Upper lobe of left lung (tissue), 6 donors: ENCODE data around the gene MACROD1. TPM values are rescaled to one million over a fixed set of nuclear protein-coding genes. Genes with fewer than 3 reads are reported as not detected.

ENCODE experiments used
- ATAC-seq, 2 donors: fragments of 200-7000 bp; cut with Tn5 transposase; one replicate each; pipeline ENCODE4 v1.9.1; 2022; ENCODE audit warnings: mild to moderate bottlenecking in 2 of 2, moderate library complexity in 2 of 2; ENCODE audit not compliant: low FRiP score in 2 of 2
- DNase-seq, 2 donors: peaks; one replicate each; pipeline ENCODE4 v3.0.0-alpha.2; 2019 to 2020
- H3K27ac ChIP-seq, 4 donors: fragments of 200-600 bp; sonication (generic); one replicate each; pipeline ENCODE4 v1.5.1; 2016 to 2019
- H3K27me3 ChIP-seq, 4 donors: fragments of 200-600 bp; sonication (generic); one replicate each; pipeline ENCODE4 v1.5.1; 2017 to 2019
- H3K36me3 ChIP-seq, 4 donors: fragments of 200-600 bp; sonication (generic); one replicate each; pipeline ENCODE4 v1.5.1; 2016 to 2019
- H3K4me1 ChIP-seq, 4 donors: fragments of 200-600 bp; sonication (generic); one replicate each; pipeline ENCODE4 v1.5.1; 2018 to 2019
- H3K4me3 ChIP-seq, 4 donors: fragments of 200-600 bp; sonication (generic); one replicate each; pipeline ENCODE4 v1.5.1; 2017 to 2019; ENCODE audit warnings: mild to moderate bottlenecking in 2 of 4, moderate library complexity in 1 of 4
- H3K9me3 ChIP-seq, 4 donors: fragments of 200-600 bp; sonication (generic); one replicate each; pipeline ENCODE4 v1.5.1; 2018 to 2019
- EP300 ChIP-seq, 4 donors: sonication (generic); formaldehyde crosslinking; IDR thresholded peaks; one replicate each; pipeline ENCODE4 v1.5.1; 2017; ENCODE audit warnings: antibody characterized with exemption in 4 of 4, control low read depth in 2 of 4
- POLR2A ChIP-seq, 4 donors: fragments of 450-650 bp; IDR thresholded peaks; one replicate each; pipeline ENCODE4 v1.5.1; 2016 to 2017; ENCODE audit warnings: antibody characterized with exemption in 4 of 4, mild to moderate bottlenecking in 2 of 4
- POLR2AphosphoS5 ChIP-seq, 2 donors: sonication (generic); formaldehyde crosslinking; IDR thresholded peaks; one replicate each; pipeline ENCODE4 v1.5.1; 2017; ENCODE audit warnings: antibody characterized with exemption in 2 of 2
- WGBS, 2 donors: methylation state at CpG; one replicate each; pipeline ENCODE4 v1.1.5; 2017 to 2018; 5-methylcytosine and 5-hydroxymethylcytosine counted together
- total RNA-seq, 6 donors: library from RNA; depleted of rRNA in 4 of 6; stranded (reverse); fragments of >200 nt in 4 of 6; gene quantifications; one replicate each; pipeline versions ENCODE4 v1.1.0 to v1.2.1, GENCODE V29; 2016 to 2021
- TF ChIP-seq, protein P1 (sequence below), 6 experiments: fragments of 450-650 bp in 4 of 6; fragments of 200-600 bp in 2 of 6; sonication (generic) in 2 of 6; IDR thresholded peaks; one replicate each; pipeline ENCODE4 v1.5.1; 2016 to 2019; ENCODE audit warnings: antibody characterized with exemption in 6 of 6
- donor health status: DM: no; HTN: no; CAD: no; lungs with moderate emphysema.
- donor health status: DM: no; HTN: yes; CAD: no; lungs with severe emphysema.

The MACROD1 gene
- total RNA-seq, 6 donors from 2014 or later = 16.7 to 59.7 (median 33.5) TPM

GRCh38 chr11:64173616-64174355 is 7.9 kb upstream of the MACROD1 start:
- Histone ChIP-seq H3K27ac (no peak overlapping the region), H3K27me3 (no peaks in the 10 kb centered on the region), H3K9me3 (peaks cover 0 to 4% (median 1%) of the 10 kb centered on the region in 4 donors), H3K4me3 (no peak overlapping the region), H3K4me1 (no peaks in the 10 kb centered on the region), H3K36me3 (no peaks in the 10 kb centered on the region)
- no peak for TF ChIP-seq POLR2A (IDR thresholded peaks at IDR 0.05)
- TF ChIP-seq, protein P1, sequence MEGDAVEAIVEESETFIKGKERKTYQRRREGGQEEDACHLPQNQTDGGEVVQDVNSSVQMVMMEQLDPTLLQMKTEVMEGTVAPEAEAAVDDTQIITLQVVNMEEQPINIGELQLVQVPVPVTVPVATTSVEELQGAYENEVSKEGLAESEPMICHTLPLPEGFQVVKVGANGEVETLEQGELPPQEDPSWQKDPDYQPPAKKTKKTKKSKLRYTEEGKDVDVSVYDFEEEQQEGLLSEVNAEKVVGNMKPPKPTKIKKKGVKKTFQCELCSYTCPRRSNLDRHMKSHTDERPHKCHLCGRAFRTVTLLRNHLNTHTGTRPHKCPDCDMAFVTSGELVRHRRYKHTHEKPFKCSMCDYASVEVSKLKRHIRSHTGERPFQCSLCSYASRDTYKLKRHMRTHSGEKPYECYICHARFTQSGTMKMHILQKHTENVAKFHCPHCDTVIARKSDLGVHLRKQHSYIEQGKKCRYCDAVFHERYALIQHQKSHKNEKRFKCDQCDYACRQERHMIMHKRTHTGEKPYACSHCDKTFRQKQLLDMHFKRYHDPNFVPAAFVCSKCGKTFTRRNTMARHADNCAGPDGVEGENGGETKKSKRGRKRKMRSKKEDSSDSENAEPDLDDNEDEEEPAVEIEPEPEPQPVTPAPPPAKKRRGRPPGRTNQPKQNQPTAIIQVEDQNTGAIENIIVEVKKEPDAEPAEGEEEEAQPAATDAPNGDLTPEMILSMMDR (IDR thresholded peaks at IDR 0.05) = no peak
- no peak for TF ChIP-seq POLR2AphosphoS5 (IDR thresholded peaks at IDR 0.05)
- no peak for TF ChIP-seq EP300 (IDR thresholded peaks at IDR 0.05)
- WGBS, 2 donors = 86 to 94% methylated on average over 4 of the region's 4 CpGs
- ATAC-seq (no peak), DNase-seq (no peak)

GRCh38 chr11:64170419-64170818 is 4.5 kb upstream of the MACROD1 start:
- DNase-seq (no peak), ATAC-seq (no peak)
- Histone ChIP-seq H3K4me1 (peaks cover 6 to 14% (median 10%) of the 10 kb centered on the region in 4 donors), H3K27ac (no peak overlapping the region), H3K36me3 (no peaks in the 10 kb centered on the region), H3K4me3 (no peak overlapping the region), H3K9me3 (peaks cover 0 to 4% (median 1%) of the 10 kb centered on the region in 4 donors), H3K27me3 (no peaks in the 10 kb centered on the region)
- TF ChIP-seq POLR2A (IDR thresholded peaks at IDR 0.05) = no peak
- no peak for TF ChIP-seq POLR2AphosphoS5 (IDR thresholded peaks at IDR 0.05)
- TF ChIP-seq EP300 (IDR thresholded peaks at IDR 0.05) = no peak
- TF ChIP-seq, protein P1 (IDR thresholded peaks at IDR 0.05) = no peak
- 86 to 90% methylated on average over 4 of the region's 4 CpGs for WGBS, 2 donors

DNA sequence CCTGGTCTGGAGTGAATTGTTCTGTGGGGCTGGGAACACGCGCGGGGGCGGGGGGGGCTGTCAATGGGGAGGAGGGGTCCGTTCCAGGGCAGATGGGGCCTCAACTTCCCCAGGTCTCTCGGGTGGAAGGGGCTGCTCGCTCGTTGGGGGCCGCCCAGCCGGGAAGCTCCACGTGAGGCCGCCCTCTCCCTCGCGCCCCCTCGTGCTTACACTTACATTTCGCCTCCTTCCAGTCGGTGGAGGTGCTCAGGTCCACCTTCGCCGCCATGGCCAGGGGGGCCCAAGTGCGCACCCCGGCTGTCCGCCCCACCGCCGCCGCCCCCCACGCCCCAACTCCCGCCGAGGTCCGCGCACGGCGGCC is 452 bp downstream of the MACROD1 start:
- Histone ChIP-seq H3K27me3 (no peaks in the 10 kb centered on the region), H3K4me1 (peaks cover 14 to 26% (median 19%) of the 10 kb centered on the region in 4 donors), H3K36me3 (no peaks in the 10 kb centered on the region), H3K9me3 (no peaks in the 10 kb centered on the region), H3K27ac (peak overlapping the region; percentile 40 to 89 (median 83)), H3K4me3 (peak overlapping the region; percentile 65 to 93 (median 78))
- ATAC-seq (peak in 1 of 2 donors; percentile 19), DNase-seq (no peak)
- 0% methylated on average over 17 of the region's 32 CpGs; no CpG with 5 or more reads in 1 of the 2 donors for WGBS, 2 donors
- no peak for TF ChIP-seq POLR2AphosphoS5 (IDR thresholded peaks at IDR 0.05)
- no peak for TF ChIP-seq EP300 (IDR thresholded peaks at IDR 0.05)
- no peak for TF ChIP-seq POLR2A (IDR thresholded peaks at IDR 0.05)
- TF ChIP-seq, protein P1 (IDR thresholded peaks at IDR 0.05) = no peak

DNA sequence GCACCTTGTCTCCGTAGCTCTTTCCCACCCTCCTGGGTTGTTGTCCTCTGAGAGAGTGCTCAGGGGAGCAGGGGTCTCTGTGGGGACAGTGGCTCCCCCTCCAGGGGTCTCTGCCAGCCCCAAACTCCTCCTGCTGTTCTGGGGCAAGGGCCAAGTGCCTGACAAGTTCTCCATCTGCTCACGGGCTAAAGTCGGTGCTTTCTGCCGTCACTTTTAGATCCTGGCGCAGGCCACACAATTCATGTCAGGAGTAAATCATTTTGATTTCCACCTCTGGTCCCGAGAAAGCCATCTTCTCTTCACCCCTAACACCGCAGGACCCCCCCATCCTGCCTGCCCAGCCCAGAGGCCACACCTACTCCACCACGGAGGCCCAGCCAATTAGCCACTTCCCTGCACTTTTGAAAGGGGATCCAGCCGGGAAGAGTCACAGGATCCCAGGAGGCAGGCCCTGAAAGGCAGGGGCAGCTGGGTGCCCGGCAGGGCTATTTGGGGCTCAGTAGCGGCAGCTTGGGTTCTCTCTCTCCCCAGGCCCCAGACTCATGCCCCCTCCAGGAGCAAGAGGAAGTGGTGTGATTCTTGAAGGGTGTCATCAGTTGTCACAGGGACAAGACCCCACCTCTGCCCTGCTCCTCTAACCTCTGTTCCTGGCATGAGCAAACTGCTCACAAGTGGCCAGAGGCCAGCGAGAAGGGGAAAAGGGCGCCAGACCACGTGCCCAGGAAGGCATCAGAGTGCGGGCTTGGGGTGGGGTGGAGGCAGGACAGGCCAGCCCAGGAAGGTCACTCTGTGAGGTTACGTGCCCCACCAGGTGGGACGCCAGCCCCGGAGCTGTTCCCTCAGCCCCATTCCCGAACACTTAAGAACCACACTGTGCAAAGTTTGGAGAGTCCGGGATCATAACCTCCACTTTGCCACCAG is 1.3 kb downstream of the MACROD1 start:
- DNase-seq (peak in 1 of 2 donors; percentile 64), ATAC-seq (peak in 1 of 2 donors; percentile 17)
- 48 to 58% methylated on average over 10 to 20 of the region's 20 CpGs for WGBS, 2 donors
- H3K9me3 ChIP-seq = no peaks in the 10 kb centered on the region
- H3K4me3 ChIP-seq = peak overlapping the region; percentile 7 to 93 (median 78)
- peaks cover 14 to 26% (median 19%) of the 10 kb centered on the region in 4 donors for H3K4me1 ChIP-seq
- peak overlapping the region in 3 of 4 donors; percentile 42 to 89 (median 83) for H3K27ac ChIP-seq
- H3K27me3 ChIP-seq = no peaks in the 10 kb centered on the region
- no peaks in the 10 kb centered on the region for H3K36me3 ChIP-seq
- TF ChIP-seq, protein P1 (IDR thresholded peaks at IDR 0.05) = no peak
- TF ChIP-seq POLR2A (IDR thresholded peaks at IDR 0.05) = no peak
- TF ChIP-seq EP300 (IDR thresholded peaks at IDR 0.05) = no peak
- no peak for TF ChIP-seq POLR2AphosphoS5 (IDR thresholded peaks at IDR 0.05)
